ENCODE results near the gene ATXN1. TPM values are rescaled to one million over a fixed set of nuclear protein-coding genes. Genes with fewer than 3 reads are reported as not detected.

Gene ATXN1
- total RNA-seq, 4 donors from 2014 or later, result 42.4 to 74.9 (median 52.1) TPM

DNA sequence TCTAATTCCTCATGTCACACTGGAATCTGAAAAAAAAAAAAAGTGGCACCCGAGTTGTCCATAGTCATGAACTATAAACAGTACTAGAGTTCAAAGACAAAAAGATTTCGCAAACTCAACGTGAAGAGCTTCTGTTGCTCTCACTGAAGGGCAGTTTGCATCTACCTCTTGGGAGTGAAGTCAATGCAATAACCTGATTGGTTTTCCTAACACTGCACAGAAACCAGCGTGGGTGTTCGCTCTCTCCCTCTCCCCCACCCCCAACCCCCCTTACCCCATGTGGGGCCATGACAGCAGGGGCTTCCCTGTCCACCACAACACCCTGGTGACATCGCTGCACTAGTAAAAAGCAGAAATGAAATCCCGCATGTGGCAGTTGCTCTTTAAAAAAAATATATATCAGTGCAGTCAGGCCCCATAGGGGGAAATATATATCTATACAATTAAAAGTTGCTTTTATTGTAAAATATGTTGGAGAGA lies 456.0 kb downstream of the ATXN1 start:
- DNase-seq (ENCODE audit: extremely low spot score), result no peak
- TF ChIP-seq EP300 (IDR thresholded peaks at IDR 0.05), result no peak
- TF ChIP-seq, protein P1, sequence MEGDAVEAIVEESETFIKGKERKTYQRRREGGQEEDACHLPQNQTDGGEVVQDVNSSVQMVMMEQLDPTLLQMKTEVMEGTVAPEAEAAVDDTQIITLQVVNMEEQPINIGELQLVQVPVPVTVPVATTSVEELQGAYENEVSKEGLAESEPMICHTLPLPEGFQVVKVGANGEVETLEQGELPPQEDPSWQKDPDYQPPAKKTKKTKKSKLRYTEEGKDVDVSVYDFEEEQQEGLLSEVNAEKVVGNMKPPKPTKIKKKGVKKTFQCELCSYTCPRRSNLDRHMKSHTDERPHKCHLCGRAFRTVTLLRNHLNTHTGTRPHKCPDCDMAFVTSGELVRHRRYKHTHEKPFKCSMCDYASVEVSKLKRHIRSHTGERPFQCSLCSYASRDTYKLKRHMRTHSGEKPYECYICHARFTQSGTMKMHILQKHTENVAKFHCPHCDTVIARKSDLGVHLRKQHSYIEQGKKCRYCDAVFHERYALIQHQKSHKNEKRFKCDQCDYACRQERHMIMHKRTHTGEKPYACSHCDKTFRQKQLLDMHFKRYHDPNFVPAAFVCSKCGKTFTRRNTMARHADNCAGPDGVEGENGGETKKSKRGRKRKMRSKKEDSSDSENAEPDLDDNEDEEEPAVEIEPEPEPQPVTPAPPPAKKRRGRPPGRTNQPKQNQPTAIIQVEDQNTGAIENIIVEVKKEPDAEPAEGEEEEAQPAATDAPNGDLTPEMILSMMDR (IDR thresholded peaks at IDR 0.05), result no peak
- TF ChIP-seq POLR2A (IDR thresholded peaks at IDR 0.05; ENCODE audit: low read depth), result no peak
- TF ChIP-seq POLR2AphosphoS5 (IDR thresholded peaks at IDR 0.05), result no peak
- no peak overlapping the region for H3K27ac ChIP-seq (replicated peaks in 1 of 4)
- no peaks in the 10 kb centered on the region for H3K27me3 ChIP-seq
- intact Hi-C loops (cut with DNase I), result no loop called here
- no peaks in the 10 kb centered on the region for H3K9me3 ChIP-seq
- H3K36me3 ChIP-seq, result peaks cover 3 to 43% (median 6%) of the 10 kb centered on the region in 4 donors
- 75% methylated on average over 7 of the region's 7 CpGs for WGBS
- no peaks in the 10 kb centered on the region for H3K4me1 ChIP-seq
- H3K4me3 ChIP-seq, result no peak overlapping the region

DNA sequence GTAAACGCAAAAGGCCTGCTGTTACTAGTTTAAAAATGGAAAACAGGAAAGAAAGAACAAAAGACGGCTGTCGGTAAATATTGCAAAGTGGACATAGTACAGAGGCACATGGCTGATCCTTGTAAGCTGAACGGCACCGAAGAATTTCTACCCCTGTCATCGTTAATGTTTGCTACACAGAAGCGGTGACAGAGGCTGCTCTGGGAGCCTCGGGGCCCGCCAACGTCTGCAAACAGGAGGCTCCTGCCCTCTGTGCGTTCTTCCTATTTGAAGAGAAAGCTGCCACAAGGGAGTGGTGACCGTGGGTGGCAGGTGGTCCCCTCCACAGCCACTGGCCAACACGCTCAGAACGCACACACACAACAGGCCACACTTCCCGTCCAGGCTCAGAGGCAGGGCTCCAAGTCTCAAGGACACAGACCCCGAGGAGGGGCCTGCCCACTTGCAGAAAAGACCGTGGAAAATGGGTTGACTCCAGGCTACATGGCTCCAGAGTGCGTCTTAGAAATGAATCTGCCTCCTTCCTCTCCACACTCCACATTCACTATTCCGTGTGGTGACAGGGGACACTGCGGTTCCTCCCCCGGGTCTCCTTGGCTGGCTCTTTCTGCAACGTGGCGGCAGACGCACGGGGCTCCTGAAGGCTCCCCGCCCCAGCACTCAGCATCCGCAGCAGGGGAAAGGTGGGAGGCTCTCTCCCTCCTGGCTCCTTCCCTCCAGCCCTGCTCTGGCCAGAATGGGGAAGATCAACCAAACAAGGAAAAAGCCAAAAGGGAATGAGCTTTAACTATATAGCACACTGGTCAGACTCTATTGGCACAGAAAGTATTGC lies 458.3 kb downstream of the ATXN1 start:
- no peaks in the 10 kb centered on the region for H3K9me3 ChIP-seq
- TF ChIP-seq POLR2A (IDR thresholded peaks at IDR 0.05; ENCODE audit: low read depth) (no peak), POLR2AphosphoS5 (IDR thresholded peaks at IDR 0.05) (no peak), EP300 (IDR thresholded peaks at IDR 0.05) (no peak)
- TF ChIP-seq, protein P1 (IDR thresholded peaks at IDR 0.05), result no peak

DNA sequence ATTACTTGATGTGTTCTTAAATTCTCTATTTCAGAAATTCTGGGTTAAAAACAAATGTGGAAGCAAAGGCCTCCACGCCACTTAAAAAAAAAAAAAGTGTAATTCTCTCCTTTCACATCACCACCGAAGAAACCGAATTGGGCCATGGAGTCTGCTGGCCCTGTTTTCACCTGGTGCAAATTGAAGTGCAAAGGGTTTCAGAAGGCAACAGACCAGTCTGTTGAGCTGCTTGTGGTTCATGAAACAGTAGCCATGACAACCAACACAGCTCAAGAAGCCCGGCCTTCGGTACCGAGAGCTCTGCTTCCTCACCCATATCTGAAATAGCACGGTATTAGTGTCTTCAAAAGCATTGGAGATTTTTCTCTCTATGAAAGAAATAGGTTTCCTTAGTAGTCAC lies 459.7 kb downstream of the ATXN1 start:
- no peak for DNase-seq (ENCODE audit: extremely low spot score)
- no peak overlapping the region for H3K27ac ChIP-seq (replicated peaks in 1 of 4)
- TF ChIP-seq, protein P1 (IDR thresholded peaks at IDR 0.05), result no peak
- no peak for TF ChIP-seq EP300 (IDR thresholded peaks at IDR 0.05)
- no peak for TF ChIP-seq POLR2A (IDR thresholded peaks at IDR 0.05; ENCODE audit: low read depth)
- no peak for TF ChIP-seq POLR2AphosphoS5 (IDR thresholded peaks at IDR 0.05)
- H3K36me3 ChIP-seq, result peaks cover 4 to 47% (median 15%) of the 10 kb centered on the region in 4 donors
- H3K9me3 ChIP-seq, result no peaks in the 10 kb centered on the region
- H3K4me1 ChIP-seq, result no peaks in the 10 kb centered on the region
- 93% methylated on average over 7 of the region's 7 CpGs for WGBS
- no peak overlapping the region for H3K4me3 ChIP-seq
- intact Hi-C loops (cut with DNase I), result no loop called here
- H3K27me3 ChIP-seq, result no peaks in the 10 kb centered on the region

More for the DNA sequence above, 458.3 kb downstream of the ATXN1 start:
- 82% methylated on average over 26 of the region's 27 CpGs for WGBS
- Histone ChIP-seq H3K4me1 (no peaks in the 10 kb centered on the region), H3K4me3 (no peak overlapping the region), H3K27me3 (no peaks in the 10 kb centered on the region), H3K36me3 (peaks cover 4 to 42% (median 11%) of the 10 kb centered on the region in 4 donors), H3K27ac (replicated peaks in 1 of 4) (no peak overlapping the region)
- DNase-seq (ENCODE audit: extremely low spot score), result no peak
- intact Hi-C loops (cut with DNase I), result no loop called here

DNA sequence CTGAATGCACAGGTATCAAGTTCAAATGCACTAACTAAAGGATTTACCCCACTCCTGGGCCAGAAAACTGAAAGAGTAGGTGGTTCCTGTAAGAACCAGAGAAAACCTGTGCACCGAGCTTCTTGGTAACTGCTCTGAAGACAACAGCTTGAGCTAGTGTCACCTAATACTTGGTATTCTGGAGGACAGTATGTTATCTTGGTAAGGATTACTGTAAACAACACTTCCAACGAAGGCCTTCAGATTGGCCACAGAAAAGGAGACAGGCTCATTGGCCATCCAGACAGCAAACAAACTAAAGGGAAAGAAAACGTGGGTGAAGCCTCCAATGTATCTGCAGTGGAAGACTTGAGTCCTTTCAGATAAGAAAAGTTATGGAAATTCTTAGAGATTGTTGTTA lies 461.4 kb downstream of the ATXN1 start:
- Histone ChIP-seq H3K27ac (replicated peaks in 1 of 4) (no peak overlapping the region), H3K4me3 (no peak overlapping the region), H3K9me3 (no peaks in the 10 kb centered on the region), H3K36me3 (peaks cover 0 to 47% (median 12%) of the 10 kb centered on the region in 4 donors), H3K27me3 (no peaks in the 10 kb centered on the region), H3K4me1 (no peaks in the 10 kb centered on the region)
- WGBS, result 97% methylated on average over 3 of the region's 3 CpGs
- TF ChIP-seq POLR2A (IDR thresholded peaks at IDR 0.05; ENCODE audit: low read depth) (no peak), POLR2AphosphoS5 (IDR thresholded peaks at IDR 0.05) (no peak), EP300 (IDR thresholded peaks at IDR 0.05) (no peak)
- TF ChIP-seq, protein P1 (IDR thresholded peaks at IDR 0.05), result no peak
- no peak for DNase-seq (ENCODE audit: extremely low spot score)
- intact Hi-C loops (cut with DNase I), result no loop called here
